AG04450 (cell line): ENCODE measurements around the gene TMEM120B. TPM values are rescaled to one million over a fixed set of nuclear protein-coding genes. Genes with fewer than 3 reads are reported as not detected.

ENCODE experiments used
- CTCF ChIA-PET: fragments of 300-600, 350-600 bp; formaldehyde crosslinking; extraction: SDS; loops from one replicate; lab custom pipeline; 2022; ENCODE audit warnings: antibody characterized with exemption, inconsistent platforms; lab: Charles Lee
- POLR2A ChIA-PET: fragments of 350-600 bp; formaldehyde crosslinking; extraction: SDS; loops from one replicate; lab custom pipeline; 2021; ENCODE audit warnings: antibody characterized with exemption, inconsistent platforms; lab: Yijun Ruan, JAX
- DNase-seq: peaks from one replicate; pipeline ENCODE4 v3.0.0-alpha.2; 2011; ENCODE audit warnings: low read depth, low spot score
- H3K27ac ChIP-seq: one replicate; pipeline ENCODE4 v1.5.1; 2012; ENCODE audit warnings: low read depth, low read length, control low read depth
- H3K27me3 ChIP-seq: one replicate; pipeline ENCODE4 v1.6.0; 2012; ENCODE audit warnings: low read length; ENCODE audit not compliant: control insufficient read depth, insufficient read depth
- H3K4me3 ChIP-seq: 2 replicates; pipeline ENCODE4 v1.5.1; 2011; ENCODE audit warnings: mild to moderate bottlenecking, low read depth, low read length, control low read depth
- H3K9me3 ChIP-seq: 2 replicates; pipeline ENCODE4 v1.5.1; 2012; ENCODE audit warnings: low read length; ENCODE audit not compliant: control insufficient read depth, insufficient read depth
- polyA plus RNA-seq: library from polyadenylated mRNA; depleted of rRNA; stranded (reverse); fragments of >200 nt; gene quantifications from 2 replicates; pipeline ENCODE4 v1.2.3, GENCODE V29; 2011
- TF ChIP-seq, protein P1 (sequence below): IDR thresholded peaks from 2 replicates; pipeline ENCODE4 v1.5.1; 2011; ENCODE audit warnings: low read depth, low read length, control low read depth, inconsistent platforms

Gene TMEM120B
- polyA plus RNA-seq, 1 experiment, result 11.1 TPM

DNA sequence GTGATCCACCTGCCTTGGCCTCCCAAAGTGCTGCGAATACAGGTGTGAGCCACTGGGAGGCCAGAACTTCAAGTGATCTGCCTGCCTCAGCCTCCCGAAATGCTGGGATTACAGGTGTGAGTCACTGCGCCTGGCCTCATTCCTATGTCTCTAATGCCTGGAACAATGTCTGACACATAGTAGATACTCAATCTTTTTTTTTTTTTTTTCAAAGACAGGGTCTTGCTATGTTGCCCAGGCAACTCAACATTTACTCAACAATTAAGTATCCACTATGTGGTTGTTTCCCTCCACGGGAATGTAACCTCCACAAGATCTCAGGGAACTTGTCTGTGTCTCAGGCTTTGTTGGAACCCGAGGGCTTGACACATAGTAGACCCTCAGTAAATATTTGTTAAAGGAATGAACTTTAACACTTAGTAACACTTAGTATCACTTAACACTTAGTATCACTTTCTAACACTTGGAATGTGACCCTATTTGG is 3.0 kb upstream of the TMEM120B start:
- Histone ChIP-seq H3K9me3 (no peaks in the 10 kb centered on the region; the same call in 1 of the 2 replicates), H3K27me3 (no peaks in the 10 kb centered on the region), H3K27ac (no peak overlapping the region), H3K4me3 (no peak overlapping the region)
- TF ChIP-seq, protein P1, sequence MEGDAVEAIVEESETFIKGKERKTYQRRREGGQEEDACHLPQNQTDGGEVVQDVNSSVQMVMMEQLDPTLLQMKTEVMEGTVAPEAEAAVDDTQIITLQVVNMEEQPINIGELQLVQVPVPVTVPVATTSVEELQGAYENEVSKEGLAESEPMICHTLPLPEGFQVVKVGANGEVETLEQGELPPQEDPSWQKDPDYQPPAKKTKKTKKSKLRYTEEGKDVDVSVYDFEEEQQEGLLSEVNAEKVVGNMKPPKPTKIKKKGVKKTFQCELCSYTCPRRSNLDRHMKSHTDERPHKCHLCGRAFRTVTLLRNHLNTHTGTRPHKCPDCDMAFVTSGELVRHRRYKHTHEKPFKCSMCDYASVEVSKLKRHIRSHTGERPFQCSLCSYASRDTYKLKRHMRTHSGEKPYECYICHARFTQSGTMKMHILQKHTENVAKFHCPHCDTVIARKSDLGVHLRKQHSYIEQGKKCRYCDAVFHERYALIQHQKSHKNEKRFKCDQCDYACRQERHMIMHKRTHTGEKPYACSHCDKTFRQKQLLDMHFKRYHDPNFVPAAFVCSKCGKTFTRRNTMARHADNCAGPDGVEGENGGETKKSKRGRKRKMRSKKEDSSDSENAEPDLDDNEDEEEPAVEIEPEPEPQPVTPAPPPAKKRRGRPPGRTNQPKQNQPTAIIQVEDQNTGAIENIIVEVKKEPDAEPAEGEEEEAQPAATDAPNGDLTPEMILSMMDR, result no peak
- DNase-seq, result no peak
- POLR2A ChIA-PET, result no interaction called here
- CTCF ChIA-PET, result interaction anchor here (0.9 kb wide), 1 partner anchor 85 kb away, joined by 4 read pairs; no protein-coding TSS in a partner anchor

DNA sequence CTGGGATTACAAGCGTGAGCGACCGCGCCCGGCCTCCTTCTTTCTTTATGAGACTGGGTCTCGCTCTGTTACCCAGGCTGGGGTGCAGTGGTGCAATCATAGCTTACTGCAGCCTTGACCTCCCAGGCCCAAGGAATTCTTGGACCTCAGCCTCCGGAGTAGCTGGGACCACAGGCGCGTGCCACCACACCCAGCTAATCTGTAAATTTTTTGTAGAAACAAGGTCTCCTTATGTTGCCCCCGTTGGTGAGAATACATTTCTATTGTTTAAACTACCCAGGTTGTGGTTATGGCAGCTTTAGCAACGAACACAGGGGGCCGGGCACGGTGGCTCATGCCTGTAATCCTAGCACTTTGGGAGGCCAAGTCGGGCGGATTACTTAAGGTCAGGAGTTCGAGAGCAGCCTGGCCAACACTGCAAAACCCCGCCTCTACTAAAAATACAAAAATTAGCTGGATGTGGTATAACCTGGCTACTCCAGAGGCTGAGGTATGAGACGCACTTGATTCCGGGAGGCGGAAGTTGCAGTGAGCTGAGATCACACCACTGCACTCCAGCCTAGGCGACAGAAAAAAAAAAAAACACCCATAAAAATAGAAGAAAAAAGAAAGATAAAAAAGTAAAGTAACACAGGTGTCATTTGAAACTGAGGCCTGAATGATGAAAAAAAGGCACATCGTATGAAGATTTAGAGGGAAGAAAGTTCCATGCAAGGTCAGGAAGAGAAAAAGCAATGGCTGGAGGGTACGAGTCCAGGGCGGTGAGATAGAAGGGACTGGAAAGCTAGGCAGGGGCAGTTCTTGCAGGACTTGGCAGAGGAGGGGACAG is 977 bp upstream of the TMEM120B start:
- ChIA-PET POLR2A (interaction anchor here (0.9 to 1.2 kb wide), 3 partner anchors 9 to 293 kb away, joined by 3 to 4 read pairs (median 3); no protein-coding TSS in a partner anchor), CTCF (interaction anchor here (0.5 to 3.7 kb wide), 6 partner anchors 29 to 299 kb away, joined by 3 to 20 read pairs (median 4); partner anchors contain the start of gene RHOF)
- TF ChIP-seq, protein P1, result no peak
- H3K4me3 ChIP-seq, result peak overlapping the region; percentile 74
- no peaks in the 10 kb centered on the region; the same call in 1 of the 2 replicates for H3K9me3 ChIP-seq
- DNase-seq, result no peak
- no peaks in the 10 kb centered on the region for H3K27me3 ChIP-seq
- peak overlapping the region; percentile 39 for H3K27ac ChIP-seq

DNA sequence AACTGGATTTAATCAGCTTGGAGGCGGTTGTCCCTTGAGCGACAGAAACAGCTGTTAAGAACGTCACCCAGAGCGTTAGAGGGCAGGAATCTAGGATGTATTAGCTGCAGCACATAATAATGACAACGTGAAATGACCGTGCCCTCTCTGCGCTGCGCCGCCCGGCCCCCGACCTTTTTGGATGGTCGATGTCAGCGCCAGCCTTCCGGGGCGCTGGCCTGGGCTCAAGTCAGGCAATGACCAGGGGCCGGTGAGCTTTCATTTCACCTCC is 427 bp upstream of the TMEM120B start:
- ChIA-PET POLR2A (interaction anchor here (0.9 to 1.2 kb wide), 3 partner anchors 9 to 293 kb away, joined by 3 to 4 read pairs (median 3); no protein-coding TSS in a partner anchor), CTCF (interaction anchor here (0.7 to 3.7 kb wide), 4 partner anchors 30 to 82 kb away, joined by 3 to 20 read pairs (median 4); partner anchors contain the start of gene RHOF)
- TF ChIP-seq, protein P1, result no peak
- peak overlapping the region; percentile 74 for H3K4me3 ChIP-seq
- no peaks in the 10 kb centered on the region for H3K27me3 ChIP-seq
- no peaks in the 10 kb centered on the region; the same call in 1 of the 2 replicates for H3K9me3 ChIP-seq
- no peak for DNase-seq
- H3K27ac ChIP-seq, result peak overlapping the region; percentile 39

DNA sequence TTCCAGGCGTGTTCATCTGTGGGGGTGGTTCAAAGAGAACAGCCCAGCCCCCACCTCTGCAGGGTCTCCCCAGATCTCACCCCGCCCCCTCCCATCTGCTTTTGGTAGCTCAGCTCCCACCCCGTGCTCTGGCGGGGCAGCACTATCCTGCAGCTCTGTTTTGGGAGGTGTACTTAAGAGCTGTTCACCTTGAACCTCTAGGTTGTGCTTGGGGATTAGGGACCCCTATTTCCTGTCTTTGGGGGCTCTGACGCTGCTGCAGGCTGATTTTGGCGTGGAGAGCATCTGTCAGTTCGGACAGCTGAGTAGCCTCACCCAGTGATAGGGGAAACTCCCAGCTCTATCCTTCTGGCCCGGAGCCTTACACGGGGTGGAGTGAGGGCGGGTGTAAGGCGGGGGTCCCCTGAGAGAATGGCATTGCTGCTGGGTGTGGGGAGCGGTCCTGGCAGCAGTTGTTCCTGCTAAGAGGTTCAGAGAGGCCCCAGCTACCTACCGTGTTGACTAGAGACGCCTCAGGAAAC is 765 bp downstream of the TMEM120B start:
- POLR2A ChIA-PET, result interaction anchor here (1.1 to 1.5 kb wide), 3 partner anchors 52 to 81 kb away, joined by 3 to 6 read pairs (median 4); partner anchors contain the start of gene RHOF
- TF ChIP-seq, protein P1, result no peak
- Histone ChIP-seq H3K27me3 (no peaks in the 10 kb centered on the region), H3K27ac (peak overlapping the region; percentile 68), H3K4me3 (peak overlapping the region; percentile 93), H3K9me3 (no peaks in the 10 kb centered on the region; the same call in 1 of the 2 replicates)
- DNase-seq, result no peak
- CTCF ChIA-PET, result interaction anchor here (0.6 to 3.7 kb wide), 8 partner anchors 12 to 1764 kb away, joined by 3 to 20 read pairs (median 4); partner anchors contain the start of gene RHOF
